WTC11 (cell line): ENCODE measurements around the gene RGS7.

Source experiments
- GABPB1 ChIP-seq: sonication (generic); formaldehyde crosslinking; IDR thresholded peaks from 2 replicates; pipeline ENCODE4 v1.8.1; 2023; ENCODE audit warnings: mild to moderate bottlenecking, missing genetic modification reagents
- IRF2 ChIP-seq: sonication (generic); formaldehyde crosslinking; IDR thresholded peaks from 2 replicates; pipeline ENCODE4 v1.8.0; 2022; ENCODE audit warnings: low read depth, missing genetic modification reagents, borderline replicate concordance
- SOX15 ChIP-seq: fragments of 250-450 bp; sonication (Bioruptor Pico); IDR thresholded peaks from 2 replicates; pipeline ENCODE4 v1.9.0; 2021; ENCODE audit warnings: mild to moderate bottlenecking
- ZNF671 ChIP-seq: fragments of 250-450 bp; sonication (Bioruptor Pico); IDR thresholded peaks from 2 replicates; pipeline ENCODE4 v1.8.0; 2021; ENCODE audit warnings: mild to moderate bottlenecking
- TF ChIP-seq, protein P1 (sequence below): sonication (generic); formaldehyde crosslinking; IDR thresholded peaks from 2 replicates; pipeline ENCODE4 v1.8.0; 2022; ENCODE audit warnings: mild to moderate bottlenecking, missing genetic modification reagents
- TF ChIP-seq, protein P2 (sequence below): sonication (generic); formaldehyde crosslinking; IDR thresholded peaks from 2 replicates; pipeline ENCODE4 v1.8.0; 2022; ENCODE audit warnings: mild to moderate bottlenecking, missing genetic modification reagents
- TF ChIP-seq, protein P3 (sequence below): sonication (generic); formaldehyde crosslinking; IDR thresholded peaks from 2 replicates; pipeline ENCODE4 v1.8.0; 2023; ENCODE audit warnings: missing genetic modification reagents, mild to moderate bottlenecking, borderline replicate concordance
- TF ChIP-seq, protein P4 (sequence below): fragments of 200-600 bp; IDR thresholded peaks from 2 replicates; pipeline ENCODE4 v1.8.0; 2022; ENCODE audit warnings: antibody characterized with exemption
- TF ChIP-seq, protein P5 (sequence below): sonication (generic); formaldehyde crosslinking; IDR thresholded peaks from 2 replicates; pipeline ENCODE4 v1.8.1; 2022; ENCODE audit warnings: mild to moderate bottlenecking, missing genetic modification reagents, moderate library complexity, borderline replicate concordance
- TF ChIP-seq, protein P6 (sequence below): sonication (generic); formaldehyde crosslinking; conservative IDR thresholded peaks from 2 replicates; pipeline ENCODE4 v1.8.1; 2022; ENCODE audit warnings: mild to moderate bottlenecking, missing genetic modification reagents
- TF ChIP-seq, protein P7 (sequence below): sonication (generic); formaldehyde crosslinking; IDR thresholded peaks from 2 replicates; pipeline ENCODE4 v1.8.1; 2023; ENCODE audit warnings: mild to moderate bottlenecking, missing genetic modification reagents, borderline replicate concordance

DNA sequence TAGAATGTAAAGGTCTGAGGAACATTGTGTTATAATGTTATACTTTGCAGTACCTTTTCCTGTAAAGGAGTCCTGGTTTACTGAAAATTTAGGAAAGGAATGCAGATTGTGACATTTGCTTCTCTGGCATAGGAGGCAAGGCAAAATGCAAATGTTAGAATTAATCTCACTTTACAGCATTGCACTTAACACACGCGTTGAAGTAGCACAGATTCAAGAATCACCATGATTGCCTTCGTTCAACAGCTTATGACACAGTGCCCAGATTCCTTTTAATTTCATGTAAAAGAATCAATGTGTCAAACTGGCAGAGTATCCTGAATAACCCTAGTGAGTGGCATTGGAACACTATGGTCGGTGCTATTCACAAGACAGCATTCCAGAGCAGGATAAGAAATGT, 47.4 kb downstream of the RGS7 start:
- TF ChIP-seq, protein P1, sequence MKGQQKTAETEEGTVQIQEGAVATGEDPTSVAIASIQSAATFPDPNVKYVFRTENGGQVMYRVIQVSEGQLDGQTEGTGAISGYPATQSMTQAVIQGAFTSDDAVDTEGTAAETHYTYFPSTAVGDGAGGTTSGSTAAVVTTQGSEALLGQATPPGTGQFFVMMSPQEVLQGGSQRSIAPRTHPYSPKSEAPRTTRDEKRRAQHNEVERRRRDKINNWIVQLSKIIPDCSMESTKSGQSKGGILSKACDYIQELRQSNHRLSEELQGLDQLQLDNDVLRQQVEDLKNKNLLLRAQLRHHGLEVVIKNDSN: no peak
- TF ChIP-seq, protein P2, sequence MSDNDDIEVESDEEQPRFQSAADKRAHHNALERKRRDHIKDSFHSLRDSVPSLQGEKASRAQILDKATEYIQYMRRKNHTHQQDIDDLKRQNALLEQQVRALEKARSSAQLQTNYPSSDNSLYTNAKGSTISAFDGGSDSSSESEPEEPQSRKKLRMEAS: no peak
- no peak for TF ChIP-seq ZNF671
- no peak for TF ChIP-seq IRF2 (CRISPR knock-in tag)
- TF ChIP-seq, protein P3, sequence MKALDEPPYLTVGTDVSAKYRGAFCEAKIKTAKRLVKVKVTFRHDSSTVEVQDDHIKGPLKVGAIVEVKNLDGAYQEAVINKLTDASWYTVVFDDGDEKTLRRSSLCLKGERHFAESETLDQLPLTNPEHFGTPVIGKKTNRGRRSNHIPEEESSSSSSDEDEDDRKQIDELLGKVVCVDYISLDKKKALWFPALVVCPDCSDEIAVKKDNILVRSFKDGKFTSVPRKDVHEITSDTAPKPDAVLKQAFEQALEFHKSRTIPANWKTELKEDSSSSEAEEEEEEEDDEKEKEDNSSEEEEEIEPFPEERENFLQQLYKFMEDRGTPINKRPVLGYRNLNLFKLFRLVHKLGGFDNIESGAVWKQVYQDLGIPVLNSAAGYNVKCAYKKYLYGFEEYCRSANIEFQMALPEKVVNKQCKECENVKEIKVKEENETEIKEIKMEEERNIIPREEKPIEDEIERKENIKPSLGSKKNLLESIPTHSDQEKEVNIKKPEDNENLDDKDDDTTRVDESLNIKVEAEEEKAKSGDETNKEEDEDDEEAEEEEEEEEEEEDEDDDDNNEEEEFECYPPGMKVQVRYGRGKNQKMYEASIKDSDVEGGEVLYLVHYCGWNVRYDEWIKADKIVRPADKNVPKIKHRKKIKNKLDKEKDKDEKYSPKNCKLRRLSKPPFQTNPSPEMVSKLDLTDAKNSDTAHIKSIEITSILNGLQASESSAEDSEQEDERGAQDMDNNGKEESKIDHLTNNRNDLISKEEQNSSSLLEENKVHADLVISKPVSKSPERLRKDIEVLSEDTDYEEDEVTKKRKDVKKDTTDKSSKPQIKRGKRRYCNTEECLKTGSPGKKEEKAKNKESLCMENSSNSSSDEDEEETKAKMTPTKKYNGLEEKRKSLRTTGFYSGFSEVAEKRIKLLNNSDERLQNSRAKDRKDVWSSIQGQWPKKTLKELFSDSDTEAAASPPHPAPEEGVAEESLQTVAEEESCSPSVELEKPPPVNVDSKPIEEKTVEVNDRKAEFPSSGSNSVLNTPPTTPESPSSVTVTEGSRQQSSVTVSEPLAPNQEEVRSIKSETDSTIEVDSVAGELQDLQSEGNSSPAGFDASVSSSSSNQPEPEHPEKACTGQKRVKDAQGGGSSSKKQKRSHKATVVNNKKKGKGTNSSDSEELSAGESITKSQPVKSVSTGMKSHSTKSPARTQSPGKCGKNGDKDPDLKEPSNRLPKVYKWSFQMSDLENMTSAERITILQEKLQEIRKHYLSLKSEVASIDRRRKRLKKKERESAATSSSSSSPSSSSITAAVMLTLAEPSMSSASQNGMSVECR (CRISPR knock-in tag): no peak
- TF ChIP-seq, protein P4, sequence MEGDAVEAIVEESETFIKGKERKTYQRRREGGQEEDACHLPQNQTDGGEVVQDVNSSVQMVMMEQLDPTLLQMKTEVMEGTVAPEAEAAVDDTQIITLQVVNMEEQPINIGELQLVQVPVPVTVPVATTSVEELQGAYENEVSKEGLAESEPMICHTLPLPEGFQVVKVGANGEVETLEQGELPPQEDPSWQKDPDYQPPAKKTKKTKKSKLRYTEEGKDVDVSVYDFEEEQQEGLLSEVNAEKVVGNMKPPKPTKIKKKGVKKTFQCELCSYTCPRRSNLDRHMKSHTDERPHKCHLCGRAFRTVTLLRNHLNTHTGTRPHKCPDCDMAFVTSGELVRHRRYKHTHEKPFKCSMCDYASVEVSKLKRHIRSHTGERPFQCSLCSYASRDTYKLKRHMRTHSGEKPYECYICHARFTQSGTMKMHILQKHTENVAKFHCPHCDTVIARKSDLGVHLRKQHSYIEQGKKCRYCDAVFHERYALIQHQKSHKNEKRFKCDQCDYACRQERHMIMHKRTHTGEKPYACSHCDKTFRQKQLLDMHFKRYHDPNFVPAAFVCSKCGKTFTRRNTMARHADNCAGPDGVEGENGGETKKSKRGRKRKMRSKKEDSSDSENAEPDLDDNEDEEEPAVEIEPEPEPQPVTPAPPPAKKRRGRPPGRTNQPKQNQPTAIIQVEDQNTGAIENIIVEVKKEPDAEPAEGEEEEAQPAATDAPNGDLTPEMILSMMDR: no peak
- TF ChIP-seq, protein P5, sequence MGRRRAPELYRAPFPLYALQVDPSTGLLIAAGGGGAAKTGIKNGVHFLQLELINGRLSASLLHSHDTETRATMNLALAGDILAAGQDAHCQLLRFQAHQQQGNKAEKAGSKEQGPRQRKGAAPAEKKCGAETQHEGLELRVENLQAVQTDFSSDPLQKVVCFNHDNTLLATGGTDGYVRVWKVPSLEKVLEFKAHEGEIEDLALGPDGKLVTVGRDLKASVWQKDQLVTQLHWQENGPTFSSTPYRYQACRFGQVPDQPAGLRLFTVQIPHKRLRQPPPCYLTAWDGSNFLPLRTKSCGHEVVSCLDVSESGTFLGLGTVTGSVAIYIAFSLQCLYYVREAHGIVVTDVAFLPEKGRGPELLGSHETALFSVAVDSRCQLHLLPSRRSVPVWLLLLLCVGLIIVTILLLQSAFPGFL (CRISPR knock-in tag): no peak
- TF ChIP-seq SOX15 (CRISPR knock-in tag): no peak
- TF ChIP-seq, protein P6, sequence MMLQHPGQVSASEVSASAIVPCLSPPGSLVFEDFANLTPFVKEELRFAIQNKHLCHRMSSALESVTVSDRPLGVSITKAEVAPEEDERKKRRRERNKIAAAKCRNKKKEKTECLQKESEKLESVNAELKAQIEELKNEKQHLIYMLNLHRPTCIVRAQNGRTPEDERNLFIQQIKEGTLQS: no peak
- TF ChIP-seq GABPB1 (CRISPR knock-in tag): no peak
- TF ChIP-seq, protein P7, sequence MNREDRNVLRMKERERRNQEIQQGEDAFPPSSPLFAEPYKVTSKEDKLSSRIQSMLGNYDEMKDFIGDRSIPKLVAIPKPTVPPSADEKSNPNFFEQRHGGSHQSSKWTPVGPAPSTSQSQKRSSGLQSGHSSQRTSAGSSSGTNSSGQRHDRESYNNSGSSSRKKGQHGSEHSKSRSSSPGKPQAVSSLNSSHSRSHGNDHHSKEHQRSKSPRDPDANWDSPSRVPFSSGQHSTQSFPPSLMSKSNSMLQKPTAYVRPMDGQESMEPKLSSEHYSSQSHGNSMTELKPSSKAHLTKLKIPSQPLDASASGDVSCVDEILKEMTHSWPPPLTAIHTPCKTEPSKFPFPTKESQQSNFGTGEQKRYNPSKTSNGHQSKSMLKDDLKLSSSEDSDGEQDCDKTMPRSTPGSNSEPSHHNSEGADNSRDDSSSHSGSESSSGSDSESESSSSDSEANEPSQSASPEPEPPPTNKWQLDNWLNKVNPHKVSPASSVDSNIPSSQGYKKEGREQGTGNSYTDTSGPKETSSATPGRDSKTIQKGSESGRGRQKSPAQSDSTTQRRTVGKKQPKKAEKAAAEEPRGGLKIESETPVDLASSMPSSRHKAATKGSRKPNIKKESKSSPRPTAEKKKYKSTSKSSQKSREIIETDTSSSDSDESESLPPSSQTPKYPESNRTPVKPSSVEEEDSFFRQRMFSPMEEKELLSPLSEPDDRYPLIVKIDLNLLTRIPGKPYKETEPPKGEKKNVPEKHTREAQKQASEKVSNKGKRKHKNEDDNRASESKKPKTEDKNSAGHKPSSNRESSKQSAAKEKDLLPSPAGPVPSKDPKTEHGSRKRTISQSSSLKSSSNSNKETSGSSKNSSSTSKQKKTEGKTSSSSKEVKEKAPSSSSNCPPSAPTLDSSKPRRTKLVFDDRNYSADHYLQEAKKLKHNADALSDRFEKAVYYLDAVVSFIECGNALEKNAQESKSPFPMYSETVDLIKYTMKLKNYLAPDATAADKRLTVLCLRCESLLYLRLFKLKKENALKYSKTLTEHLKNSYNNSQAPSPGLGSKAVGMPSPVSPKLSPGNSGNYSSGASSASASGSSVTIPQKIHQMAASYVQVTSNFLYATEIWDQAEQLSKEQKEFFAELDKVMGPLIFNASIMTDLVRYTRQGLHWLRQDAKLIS (CRISPR knock-in tag): no peak
